HCEC 1CT (cell line): ENCODE measurements around the gene GBP2.
"Not testable (repeated sequence)": the region's sequence is repeated elsewhere in the genome, so short reads cannot be mapped to it uniquely, and the experiment has no call there.

Source experiments
- DNase-seq: peaks from one replicate; pipeline ENCODE4 v3.0.0-alpha.2; 2017

The GBP2 gene

DNA sequence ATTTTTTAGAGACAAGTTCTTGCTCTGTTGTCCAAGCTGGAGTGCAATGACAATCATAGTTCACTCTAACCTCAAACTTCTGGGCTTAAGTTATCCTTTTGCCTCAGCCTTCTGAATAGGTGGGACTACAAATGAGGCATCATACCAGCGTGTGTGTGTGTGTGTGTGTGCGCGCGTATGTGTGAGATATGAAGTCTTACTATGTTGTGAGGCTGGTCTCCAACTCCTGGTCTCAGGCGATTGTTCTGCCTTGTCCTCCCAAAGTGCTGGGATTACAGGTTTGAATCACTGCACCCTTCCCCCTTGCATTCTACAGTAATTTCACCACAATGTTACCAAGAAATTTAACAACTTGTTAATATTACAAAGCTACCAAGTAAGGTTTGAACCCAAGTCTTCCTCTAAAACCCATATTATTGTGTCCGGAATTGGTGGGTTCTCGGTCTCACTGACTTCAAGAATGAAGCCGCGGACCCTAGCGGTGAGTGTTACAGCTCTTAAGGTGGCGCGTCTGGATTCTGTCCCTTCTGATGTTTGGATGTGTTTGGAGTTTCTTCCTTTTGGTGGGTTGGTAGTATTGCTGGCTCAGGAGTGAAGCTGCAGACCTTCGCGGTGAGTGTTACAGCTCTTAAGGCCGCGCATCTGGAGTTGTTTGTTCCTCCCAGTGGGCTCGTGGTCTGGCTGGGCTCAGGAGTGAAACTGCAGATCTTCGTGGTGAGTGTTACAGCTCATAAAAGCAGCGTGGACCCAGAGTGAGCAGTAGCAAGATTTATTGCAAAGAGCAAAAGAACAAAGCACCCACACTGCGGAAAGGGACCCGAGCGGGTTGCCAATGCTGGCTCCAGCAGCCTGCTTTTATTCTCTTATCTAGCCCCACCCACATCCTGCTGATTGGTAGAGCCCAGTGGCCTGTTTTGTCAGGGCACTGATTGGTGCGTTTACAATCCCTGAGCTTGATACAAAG, 970 bp upstream of the GBP2 start:
- DNase-seq, result not testable (repeated sequence)

DNA sequence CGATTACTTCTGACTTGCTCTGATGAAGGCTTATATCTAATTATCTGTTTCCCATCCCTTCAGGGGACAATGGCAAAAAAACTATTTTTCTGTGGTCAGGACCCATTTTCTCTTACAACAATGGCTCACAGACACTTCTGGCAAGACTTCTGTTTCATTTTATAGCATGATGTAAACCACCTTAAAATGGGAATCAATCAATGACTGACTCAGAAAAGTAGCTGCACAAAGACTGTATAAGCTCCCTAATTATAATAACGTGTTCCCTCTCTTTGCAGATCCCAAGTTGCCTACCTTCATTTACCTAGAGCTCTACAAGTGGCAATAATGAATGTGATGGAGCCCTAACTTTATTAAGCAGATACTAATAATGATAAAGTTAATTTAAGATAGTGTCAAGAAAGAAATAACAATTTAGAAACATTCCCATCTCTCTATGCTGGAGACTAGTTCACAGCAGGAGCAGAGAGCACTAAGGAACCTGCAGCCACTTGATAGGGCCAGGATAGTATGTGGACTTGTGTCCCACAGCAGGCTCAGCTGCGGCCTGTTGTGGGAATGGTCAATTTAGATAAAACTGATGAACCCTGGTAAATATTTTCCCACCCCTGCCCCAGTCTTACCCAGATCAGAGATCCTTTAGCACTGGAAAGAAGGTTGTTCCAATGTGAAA, 538 bp downstream of the GBP2 start:
- no peak for DNase-seq

DNA sequence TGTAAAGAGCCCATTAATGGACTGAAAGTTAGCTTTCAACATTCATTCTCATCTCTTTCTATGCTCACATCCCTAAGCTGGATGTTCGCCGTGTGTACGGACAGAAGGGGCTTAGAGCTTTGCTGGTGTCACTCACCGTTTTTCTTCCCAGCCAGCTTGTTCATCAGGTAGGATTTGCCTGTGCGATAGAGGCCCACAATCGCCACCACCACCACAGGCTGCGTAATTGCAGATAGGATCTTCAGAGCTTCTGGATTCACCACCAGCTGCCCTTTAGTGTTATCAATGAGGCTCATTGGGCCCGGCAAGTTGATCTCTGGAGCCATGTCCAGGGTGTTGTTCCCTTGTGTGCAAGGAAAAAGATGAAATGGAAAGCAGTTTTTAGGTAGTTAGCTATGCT, 4.3 kb downstream of the GBP2 start:
- no peak for DNase-seq

DNA sequence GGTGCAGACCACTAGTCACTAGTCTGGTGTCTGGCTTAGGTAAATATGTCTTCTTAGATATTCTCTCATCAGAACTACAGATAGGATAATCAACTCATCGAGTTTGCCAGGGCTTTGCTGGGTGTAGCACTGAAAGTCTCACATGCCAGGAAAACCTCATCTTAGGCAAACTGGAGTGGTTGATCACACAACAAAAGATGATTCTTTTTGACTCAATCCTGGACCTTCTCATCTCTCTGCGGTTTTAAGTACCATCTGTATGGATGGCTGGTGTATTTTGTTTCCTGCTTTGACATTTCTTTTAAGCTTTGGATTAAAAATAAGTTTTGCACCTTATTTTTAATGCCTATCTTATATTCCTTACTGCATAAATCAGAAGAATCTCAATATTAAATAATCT, 11.3 kb downstream of the GBP2 start:
- DNase-seq, result no peak

DNA sequence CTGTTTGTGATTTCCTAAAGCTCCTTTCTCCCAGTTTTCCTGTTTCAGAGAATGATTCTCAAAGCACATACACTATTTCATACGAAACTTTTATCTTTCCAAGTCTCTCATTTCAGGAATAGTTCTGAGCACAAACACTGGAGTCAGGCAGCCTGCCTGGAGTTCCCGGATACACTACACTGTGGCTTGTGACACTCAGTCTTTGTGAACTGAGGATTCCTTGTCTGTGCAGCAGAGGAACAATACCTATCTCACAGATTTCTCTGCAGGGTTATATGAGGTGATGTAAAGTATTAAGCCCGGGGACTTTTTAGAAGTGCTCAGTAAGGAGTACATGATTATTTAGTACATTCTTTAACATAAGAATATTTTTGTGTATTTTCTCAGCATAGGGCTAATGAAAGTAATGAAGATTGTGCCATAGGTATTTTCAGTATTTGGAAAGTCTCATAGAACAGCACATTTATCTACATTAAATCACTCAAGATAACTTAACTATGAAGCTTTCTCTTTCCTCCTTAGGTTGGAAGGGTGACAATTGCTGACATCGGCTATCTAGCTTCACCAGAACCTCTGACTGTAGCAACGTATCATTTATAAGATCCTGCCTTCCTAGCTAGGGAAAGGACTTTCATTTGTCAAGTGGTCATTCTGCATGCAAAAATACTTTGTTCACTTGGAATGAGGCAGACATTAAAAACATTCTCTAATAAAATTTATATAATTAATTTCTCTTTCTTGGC, 12.9 kb downstream of the GBP2 start:
- no peak for DNase-seq

DNA sequence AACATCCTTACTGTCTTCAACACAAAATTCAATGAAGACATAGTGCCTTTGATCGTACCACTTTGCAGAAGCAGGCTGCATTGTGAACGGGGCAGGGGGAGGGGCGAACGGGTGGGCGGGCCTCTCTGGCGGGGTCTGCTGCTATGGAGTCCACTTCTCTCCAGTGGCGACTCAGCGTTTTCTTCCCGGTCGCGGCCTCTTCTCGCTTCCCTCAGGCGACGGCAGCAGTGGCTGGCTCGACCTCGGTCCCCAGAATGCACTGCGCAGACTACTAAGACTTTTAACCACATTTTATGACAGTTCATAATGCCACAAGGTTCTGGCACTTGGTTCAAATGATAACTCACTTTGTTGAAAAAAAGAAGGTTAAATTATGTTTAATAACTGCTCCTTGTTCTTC, 21.2 kb downstream of the GBP2 start:
- DNase-seq, result no peak

DNA sequence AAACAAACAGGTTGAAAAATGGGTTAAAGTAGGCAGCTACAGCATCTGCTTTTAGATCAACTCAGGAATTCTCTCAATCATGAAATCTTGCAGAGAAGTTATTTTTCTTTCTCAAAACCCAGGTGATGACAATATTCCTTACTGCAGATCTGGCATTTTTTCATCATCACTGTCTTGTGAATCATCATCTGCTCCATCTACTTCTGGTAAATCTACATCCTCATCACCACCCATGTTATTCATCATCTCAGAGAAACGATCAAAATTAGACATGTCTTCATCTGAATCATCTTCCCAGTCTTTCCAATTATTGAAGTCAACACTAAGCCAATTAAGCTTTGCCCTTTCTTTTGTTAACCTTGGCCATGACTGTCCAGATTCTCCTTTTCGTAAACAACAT, 21.8 kb downstream of the GBP2 start:
- DNase-seq, result no peak

DNA sequence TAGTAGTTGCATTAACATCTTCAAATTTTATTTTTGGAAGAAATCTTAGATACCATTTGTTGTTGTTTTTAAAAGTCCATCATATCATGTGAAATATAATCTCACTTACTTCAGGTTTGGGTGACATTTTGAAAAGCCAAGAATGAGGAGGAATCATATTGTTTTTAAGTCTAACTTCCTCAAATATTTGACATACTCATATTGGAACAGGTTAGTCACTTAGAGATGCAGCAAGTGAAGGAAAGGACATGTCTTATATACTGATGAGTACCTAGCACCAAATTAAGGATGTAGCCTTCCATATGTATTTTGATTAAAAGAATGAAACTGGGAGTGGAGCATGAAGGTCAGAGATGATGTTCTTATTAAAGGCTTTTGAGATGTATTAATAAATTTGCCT, 23.9 kb downstream of the GBP2 start:
- DNase-seq, result no peak

DNA sequence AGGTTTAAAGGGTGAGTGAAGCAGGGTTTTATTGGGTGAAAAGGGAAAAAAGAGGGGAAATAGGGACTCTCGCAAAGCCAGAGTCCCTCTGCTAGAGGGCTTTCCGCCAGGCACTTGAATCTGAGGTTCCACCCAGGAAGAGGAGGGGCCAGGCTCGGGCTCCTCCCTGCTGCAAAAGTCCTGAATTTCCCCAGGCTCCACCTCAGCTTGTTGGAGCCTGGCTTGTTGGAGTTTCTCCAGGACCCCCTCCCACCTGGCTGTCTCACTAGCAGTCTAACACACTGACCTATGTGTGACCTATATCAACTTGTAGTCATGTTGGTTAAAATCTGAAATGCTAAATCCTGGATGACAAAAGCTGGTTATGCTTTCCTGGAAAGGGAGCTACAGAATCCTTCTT, 25.5 kb downstream of the GBP2 start:
- no peak for DNase-seq

DNA sequence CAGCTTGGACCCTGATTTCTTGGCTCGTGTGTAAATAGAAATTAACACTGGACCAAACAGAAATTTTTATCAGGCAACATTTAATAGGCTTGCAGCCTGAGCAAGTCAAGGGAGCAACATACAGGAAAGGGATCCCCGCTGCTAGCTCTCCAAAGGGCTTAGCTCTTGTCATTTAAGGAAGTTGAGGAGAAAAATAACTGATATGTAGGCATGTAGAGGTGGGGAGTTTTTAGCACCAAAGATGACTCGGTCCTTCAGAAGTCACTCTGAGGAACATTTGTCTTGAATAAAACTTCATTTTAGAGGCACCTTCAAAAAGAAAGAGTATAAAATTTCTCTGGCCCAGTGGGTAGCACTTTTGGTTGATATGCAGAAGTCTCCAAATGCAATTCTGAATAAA, 27.1 kb downstream of the GBP2 start:
- DNase-seq, result no peak

DNA sequence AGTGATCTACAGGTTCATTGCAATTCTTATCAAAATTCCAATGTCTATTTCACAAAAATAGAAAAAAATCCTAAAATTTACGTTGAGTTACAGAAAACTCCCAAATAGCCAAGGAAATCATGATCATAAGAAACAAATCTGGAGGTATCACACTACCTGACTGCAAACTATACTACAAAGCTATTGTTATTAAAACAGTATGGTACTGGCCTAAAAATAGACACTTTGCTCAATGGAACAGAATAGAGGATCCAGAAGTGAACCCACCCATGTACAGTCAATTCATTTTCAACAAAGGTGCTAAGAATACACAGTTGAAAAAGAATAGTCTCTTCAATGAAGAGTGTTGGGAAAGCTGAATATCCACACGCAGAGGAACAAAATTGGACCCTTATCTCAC, 30.2 kb downstream of the GBP2 start:
- no peak for DNase-seq

DNA sequence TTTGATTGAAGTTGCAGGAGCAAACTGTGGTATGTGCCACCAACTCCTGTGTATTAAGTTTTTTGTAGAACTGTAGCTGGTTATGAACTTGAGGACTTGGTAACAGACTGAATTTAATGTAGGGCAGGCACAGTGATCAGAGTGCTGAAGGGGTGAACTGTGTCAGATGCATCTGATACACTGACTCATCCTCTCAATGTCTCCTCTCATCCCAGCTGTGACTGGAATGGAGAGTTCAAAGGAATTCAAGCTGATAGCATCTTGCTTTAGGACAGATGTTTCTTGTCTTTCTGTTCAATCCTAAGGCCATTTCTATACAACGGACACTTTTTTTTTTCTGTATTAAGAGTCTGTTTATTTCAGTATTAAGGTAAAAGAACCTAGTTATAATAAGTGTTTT, 36.0 kb downstream of the GBP2 start:
- peak; percentile 8 for DNase-seq

DNA sequence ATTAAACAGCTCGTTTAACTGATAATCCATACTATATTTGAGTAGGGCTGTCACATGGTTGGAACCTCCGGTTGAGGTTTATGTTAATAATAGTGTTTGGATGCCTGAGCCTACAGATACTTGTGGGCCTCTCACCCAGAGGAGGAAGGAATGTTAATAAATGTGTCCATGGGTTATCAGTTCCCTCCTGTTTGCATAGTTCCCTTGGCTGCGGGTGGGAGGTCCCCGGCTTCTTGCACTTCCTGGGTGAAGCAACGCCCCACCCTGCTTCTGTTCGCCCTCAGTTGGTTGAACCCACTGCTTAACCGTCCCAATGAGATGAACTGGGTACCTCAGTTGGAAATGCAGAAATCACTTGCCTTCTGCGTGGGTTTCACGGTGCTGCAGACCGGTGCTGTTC, 37.3 kb downstream of the GBP2 start:
- DNase-seq, result no peak

DNA sequence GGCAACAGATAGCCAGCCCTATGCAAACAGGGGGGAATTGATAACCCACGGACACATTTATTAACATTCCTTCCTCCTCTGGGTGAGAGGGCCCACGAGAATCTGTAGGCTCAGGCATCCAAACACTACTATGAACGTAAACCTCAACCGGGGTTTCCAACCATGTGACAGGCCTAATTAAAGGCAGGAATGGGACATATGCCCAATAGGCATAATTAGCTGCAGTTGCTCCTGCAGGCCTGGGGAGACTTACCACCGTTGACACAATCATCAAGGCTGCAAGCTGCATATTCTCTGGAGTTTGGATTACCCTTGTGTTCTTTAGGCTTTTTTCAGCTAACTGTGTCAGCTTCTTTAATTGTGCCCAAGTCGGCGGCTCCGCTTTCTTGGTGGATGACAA, 38.7 kb downstream of the GBP2 start:
- no peak for DNase-seq

DNA sequence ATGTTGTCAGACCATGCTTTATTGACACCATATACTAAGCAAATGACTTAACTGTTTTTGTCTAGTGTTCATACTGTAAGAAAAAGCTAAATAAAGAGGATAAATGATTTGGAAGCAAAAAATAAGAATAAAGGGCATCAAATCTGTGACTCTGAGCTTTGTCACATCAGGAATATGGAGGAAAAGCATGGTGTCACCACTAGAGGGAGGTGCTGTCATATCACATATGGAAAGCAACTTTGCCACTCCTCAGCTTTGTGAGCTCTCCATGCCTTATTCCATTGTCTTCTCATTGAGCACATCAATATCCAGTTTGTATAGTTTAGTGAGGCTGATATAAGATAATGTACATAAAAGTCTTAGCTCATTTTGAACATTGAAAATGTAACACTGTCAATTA, 40.1 kb downstream of the GBP2 start:
- DNase-seq, result peak; percentile 29

DNA sequence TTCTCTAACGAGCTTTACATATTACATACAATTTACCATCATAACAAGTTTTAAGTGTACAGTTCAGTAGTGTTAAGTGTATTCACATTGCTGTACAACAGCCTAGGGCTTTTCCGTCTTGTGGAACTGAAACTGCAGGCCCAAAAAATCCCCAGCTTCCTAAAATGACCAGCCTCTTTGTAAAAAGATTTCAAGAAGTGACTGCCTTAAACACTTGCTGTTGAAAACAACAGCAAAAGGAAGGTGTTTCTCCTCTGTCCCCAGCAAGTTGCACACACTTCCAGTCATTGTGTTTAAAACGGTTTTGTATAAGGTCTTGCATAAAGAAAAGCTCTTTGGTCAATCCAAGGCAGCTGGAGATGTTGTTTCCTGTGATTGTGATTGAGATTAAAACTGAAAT, 44.9 kb downstream of the GBP2 start:
- DNase-seq, result no peak

DNA sequence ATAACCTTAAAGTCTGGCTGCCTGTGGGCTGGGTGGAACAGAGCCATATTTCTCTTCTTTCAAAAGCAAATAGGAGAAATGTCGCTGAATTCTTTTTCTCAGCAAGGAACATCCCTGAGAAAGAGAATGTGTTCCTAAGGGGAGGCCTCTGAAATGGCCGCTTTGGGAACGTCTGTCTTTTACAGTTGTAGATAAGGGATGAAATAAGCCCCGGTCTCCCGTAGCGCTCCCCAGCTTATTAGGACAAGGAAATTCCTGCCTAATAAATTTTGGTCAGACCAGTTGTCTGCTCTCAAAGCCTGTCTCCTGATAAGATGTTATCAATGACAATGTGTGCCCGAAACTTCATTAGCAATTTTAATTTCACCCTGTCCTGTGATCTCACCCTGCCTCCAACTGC, 45.8 kb downstream of the GBP2 start:
- not testable (repeated sequence) for DNase-seq

DNA sequence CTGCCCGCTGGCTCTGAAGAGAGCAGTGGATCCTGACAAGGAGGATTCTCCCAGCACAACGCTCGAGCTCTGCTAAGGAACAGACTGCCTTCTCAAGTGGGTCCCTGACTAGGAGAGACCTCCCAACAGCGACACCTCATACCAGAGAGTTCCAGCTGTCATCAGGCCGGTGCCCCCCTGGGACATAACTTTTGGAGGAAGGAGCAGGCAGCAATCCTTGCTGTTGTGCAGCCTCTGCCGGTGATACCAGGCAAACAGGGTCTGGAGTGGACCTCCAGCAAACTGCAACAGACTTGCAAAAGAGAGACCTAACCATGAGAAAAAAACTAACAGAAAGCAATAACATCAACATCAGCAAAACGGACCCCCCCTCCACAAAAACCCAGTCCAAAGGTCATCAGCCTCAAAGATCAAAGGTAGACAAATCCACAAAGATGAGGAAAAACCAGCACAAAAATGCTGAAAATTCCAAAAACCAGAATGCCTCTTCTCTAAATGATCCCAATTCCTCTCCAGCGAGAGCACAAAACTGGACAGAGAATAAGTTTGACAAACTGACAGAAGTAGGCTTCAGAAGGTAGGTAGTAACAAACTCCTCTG, 53.3 kb downstream of the GBP2 start:
- not testable (repeated sequence) for DNase-seq

DNA sequence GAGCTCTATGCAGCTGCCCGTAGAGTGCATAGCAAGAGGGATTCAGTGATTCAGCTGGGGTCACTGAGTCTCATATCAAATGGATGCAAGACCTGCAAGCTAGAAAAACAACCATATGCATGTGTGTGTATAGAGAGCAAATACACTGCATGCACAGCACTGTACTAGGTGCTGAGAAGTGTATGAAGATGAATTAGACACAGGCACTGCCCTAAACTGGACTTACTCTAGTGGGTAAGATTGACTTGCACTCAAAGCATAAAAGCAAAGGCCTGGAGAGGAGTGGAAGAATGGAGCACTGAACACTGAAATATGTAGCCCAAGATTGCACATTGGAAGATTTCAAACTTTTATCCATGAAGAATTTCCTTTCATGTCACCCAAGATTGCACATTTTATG, 55.4 kb downstream of the GBP2 start:
- no peak for DNase-seq

DNA sequence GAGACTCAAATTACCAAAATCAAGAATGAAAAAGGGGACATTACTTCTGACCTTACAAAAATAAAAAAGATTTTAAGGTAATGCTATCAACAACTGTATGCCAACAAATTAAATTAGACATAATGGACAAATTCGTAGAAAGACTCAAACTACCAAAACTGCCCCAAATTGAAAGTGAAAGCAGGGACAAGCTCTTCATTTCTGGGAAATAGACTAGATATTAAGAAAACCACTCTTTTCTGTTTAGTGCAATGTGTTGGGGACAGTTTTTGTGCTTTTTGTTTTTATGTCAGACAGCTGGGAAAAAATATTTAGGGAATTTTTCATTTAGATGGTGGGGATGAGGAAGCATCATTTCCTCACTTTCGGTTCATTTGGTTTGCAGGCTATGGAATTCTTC, 56.0 kb downstream of the GBP2 start:
- DNase-seq, result peak; percentile 6

DNA sequence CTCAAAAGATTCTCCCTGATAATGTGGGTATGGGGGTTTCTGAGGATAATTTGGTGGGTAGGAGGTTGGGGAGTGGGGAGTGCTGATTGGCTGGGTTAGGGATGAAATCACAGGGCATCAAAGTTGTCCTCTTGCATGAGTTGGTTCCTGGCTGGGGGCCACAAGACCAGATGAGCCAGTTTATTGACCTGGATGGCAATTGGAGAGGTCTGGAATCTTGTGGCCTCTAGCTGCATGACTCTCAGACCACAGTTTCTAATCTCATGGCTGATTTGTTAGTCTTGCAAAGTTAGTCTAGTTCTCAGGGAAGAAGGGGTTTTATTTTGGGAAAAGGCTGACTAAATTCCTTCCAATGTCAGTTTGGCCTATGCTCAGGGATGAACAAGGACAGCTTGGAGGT, 57.6 kb downstream of the GBP2 start:
- DNase-seq, result peak; percentile 66

DNA sequence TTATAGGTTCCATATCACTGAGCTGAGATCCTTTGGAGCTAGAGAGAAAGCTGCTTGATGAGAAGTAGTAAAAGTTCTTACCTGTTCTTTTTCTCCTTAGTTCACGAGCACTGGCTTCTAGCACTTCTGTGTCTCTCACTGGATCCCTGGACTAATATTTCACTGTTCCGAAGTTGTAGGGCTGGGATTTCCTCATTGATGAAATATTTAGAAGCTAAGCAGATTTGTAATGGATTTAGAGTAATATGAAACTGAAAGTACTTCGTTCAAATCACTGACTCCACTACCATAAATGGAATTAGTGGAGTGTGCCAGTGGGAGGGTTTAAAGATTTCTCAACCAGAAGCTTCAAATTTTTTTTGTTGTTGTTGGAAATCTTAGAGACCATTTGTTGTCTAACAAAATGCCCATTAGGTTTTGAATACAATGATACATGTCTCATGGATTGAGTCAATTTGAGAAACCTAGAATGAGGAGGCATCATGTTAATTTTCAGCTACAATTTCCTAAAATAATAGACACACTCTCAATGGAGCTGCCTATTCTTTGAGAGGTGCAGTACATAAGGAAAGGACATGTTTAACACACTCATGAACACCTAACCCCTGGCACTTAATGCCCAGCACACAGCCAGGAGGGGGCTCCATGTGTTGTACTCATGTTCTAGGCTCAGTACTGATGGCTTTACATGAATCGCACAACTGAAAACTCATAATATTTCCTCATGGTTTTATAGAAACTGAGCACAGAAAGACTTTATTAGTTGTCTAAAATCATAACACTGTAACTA, 60.6 kb downstream of the GBP2 start, which contains the start of gene GBP1:
Gene GBP1, minus strand, starts transcription at position 130 of the 790 bp plus-strand sequence. CDS start 1,974 bp downstream, outside the sequence.
- peak; percentile 94 for DNase-seq
